ENCODE measurements around the gene SLC27A3. TPM values are rescaled to one million over a fixed set of nuclear protein-coding genes. Genes with fewer than 3 reads are reported as not detected.

The SLC27A3 gene
- polyA plus RNA-seq, 1 experiment = 25.4 TPM

DNA sequence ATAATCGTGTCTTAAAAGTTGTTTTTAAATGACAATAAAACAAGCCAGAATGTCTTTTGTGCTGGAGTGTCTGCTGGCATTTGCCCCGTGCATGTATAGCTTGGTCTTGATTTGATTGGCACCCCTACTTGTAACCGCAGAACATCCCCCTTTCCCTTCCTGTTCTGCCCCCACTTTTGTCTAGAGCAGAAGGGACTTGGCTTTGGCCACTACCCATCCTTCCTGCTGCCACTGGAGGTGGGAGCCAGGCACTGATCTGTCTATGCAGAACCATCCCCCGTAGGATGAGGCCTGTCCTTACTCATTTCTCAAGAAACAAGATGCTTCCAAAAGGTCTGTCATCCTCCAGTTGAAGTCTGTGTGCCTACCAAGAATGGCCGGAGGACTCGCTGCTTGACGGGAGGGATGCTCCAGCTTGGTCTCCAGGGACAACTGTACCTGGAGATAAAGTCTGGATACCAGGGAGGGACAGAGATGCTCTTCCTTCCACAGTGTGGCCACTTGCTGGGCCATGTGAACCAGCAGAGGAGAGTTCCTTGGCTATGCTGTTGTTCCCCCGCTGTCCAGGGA is 1.1 kb upstream of the SLC27A3 start:
- Histone ChIP-seq H3K27me3 (ENCODE audit: control insufficient read depth, insufficient read depth, low read length) (no peaks in the 10 kb centered on the region), H3K36me3 (ENCODE audit: control insufficient read depth, insufficient read depth, low read length) (peaks cover 15% of the 10 kb centered on the region), H3K4me3 (ENCODE audit: low read depth, low read length) (no peak overlapping the region)
- CTCF ChIA-PET = interaction anchor here (3.7 kb wide), 1 partner anchor 97 kb away, joined by 14 read pairs; the partner anchor contains the start of gene NPR1
- no peak for DNase-seq (ENCODE audit: low read depth)
- TF ChIP-seq, protein P1, sequence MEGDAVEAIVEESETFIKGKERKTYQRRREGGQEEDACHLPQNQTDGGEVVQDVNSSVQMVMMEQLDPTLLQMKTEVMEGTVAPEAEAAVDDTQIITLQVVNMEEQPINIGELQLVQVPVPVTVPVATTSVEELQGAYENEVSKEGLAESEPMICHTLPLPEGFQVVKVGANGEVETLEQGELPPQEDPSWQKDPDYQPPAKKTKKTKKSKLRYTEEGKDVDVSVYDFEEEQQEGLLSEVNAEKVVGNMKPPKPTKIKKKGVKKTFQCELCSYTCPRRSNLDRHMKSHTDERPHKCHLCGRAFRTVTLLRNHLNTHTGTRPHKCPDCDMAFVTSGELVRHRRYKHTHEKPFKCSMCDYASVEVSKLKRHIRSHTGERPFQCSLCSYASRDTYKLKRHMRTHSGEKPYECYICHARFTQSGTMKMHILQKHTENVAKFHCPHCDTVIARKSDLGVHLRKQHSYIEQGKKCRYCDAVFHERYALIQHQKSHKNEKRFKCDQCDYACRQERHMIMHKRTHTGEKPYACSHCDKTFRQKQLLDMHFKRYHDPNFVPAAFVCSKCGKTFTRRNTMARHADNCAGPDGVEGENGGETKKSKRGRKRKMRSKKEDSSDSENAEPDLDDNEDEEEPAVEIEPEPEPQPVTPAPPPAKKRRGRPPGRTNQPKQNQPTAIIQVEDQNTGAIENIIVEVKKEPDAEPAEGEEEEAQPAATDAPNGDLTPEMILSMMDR (IDR thresholded peaks at IDR 0.05; ENCODE audit: insufficient read depth, low read depth, low read length) = no peak
- POLR2A ChIA-PET = no interaction called here

DNA sequence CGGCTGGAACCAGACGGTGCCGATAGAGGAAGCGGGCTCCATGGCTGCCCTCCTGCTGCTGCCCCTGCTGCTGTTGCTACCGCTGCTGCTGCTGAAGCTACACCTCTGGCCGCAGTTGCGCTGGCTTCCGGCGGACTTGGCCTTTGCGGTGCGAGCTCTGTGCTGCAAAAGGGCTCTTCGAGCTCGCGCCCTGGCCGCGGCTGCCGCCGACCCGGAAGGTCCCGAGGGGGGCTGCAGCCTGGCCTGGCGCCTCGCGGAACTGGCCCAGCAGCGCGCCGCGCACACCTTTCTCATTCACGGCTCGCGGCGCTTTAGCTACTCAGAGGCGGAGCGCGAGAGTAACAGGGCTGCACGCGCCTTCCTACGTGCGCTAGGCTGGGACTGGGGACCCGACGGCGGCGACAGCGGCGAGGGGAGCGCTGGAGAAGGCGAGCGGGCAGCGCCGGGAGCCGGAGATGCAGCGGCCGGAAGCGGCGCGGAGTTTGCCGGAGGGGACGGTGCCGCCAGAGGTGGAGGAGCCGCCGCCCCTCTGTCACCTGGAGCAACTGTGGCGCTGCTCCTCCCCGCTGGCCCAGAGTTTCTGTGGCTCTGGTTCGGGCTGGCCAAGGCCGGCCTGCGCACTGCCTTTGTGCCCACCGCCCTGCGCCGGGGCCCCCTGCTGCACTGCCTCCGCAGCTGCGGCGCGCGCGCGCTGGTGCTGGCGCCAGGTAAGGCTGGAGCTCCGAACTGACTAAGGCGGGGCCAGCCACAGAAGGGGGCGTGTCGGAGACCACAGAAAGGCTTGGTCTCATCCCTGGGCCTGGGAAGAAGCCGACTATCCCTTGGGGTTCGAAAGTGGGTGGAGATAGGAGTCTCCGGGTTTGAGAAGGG is 486 bp downstream of the SLC27A3 start:
- no peaks in the 10 kb centered on the region for H3K27me3 ChIP-seq (ENCODE audit: control insufficient read depth, insufficient read depth, low read length)
- CTCF ChIA-PET = interaction anchor here (0.9 to 1.2 kb wide), 4 partner anchors 9 to 211 kb away, joined by 3 to 7 read pairs (median 4); partner anchors contain the start of genes DENND4B and RAB13
- H3K4me3 ChIP-seq (ENCODE audit: low read depth, low read length) = peak overlapping the region; percentile 62
- TF ChIP-seq, protein P1 (IDR thresholded peaks at IDR 0.05; ENCODE audit: insufficient read depth, low read depth, low read length) = no peak
- H3K36me3 ChIP-seq (ENCODE audit: control insufficient read depth, insufficient read depth, low read length) = peaks cover 9% of the 10 kb centered on the region
- no peak for DNase-seq (ENCODE audit: low read depth)
- POLR2A ChIA-PET = interaction anchor here (0.6 kb wide), 2 partner anchors 183 to 445 kb away, joined by 3 to 21 read pairs; partner anchors contain the start of gene CRTC2

DNA sequence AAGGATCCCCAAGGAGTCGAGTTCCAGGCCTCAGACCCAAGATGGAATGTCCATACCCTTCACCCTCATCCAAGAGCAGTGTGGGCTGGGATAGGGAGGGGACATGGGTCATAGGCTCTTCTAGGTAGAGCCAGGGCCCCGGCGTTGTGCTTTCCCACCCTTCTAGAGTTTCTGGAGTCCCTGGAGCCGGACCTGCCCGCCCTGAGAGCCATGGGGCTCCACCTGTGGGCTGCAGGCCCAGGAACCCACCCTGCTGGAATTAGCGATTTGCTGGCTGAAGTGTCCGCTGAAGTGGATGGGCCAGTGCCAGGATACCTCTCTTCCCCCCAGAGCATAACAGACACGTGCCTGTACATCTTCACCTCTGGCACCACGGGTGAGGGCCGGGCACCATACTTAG is 1.1 kb downstream of the SLC27A3 start:
- Histone ChIP-seq H3K36me3 (ENCODE audit: control insufficient read depth, insufficient read depth, low read length) (peaks cover 8% of the 10 kb centered on the region), H3K4me3 (ENCODE audit: low read depth, low read length) (peak overlapping the region; percentile 62), H3K27me3 (ENCODE audit: control insufficient read depth, insufficient read depth, low read length) (no peaks in the 10 kb centered on the region)
- no peak for DNase-seq (ENCODE audit: low read depth)
- POLR2A ChIA-PET = interaction anchor here (0.6 kb wide), 1 partner anchor 182 kb away, joined by 21 read pairs; the partner anchor contains the start of gene CRTC2
- TF ChIP-seq, protein P1 (IDR thresholded peaks at IDR 0.05; ENCODE audit: insufficient read depth, low read depth, low read length) = no peak
- CTCF ChIA-PET = interaction anchor here (1.2 kb wide), 1 partner anchor 9 kb away, joined by 3 read pairs; no protein-coding TSS in a partner anchor

DNA sequence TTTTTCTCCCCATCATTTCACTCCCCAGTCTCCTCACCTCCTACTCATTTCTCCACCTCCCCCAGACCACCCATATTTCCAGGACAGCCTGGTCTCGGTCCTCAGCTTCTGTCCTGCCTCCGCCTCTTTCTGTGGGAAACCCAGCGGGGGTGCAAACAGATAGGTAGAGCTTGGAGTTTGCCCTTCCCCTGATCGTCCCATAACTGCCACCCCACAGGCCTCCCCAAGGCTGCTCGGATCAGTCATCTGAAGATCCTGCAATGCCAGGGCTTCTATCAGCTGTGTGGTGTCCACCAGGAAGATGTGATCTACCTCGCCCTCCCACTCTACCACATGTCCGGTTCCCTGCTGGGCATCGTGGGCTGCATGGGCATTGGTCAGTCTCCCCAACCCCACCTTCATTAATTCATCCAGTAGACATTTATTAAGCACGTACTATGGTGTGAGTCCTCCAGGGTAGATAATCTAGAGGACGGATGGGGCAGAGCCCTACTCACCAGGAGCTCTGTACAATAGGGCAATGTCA is 1.7 kb downstream of the SLC27A3 start:
- no peak overlapping the region for H3K4me3 ChIP-seq (ENCODE audit: low read depth, low read length)
- ChIA-PET CTCF (interaction anchor here (1.2 kb wide), 1 partner anchor 10 kb away, joined by 3 read pairs; no protein-coding TSS in a partner anchor), POLR2A (no interaction called here)
- no peak for DNase-seq (ENCODE audit: low read depth)
- H3K27me3 ChIP-seq (ENCODE audit: control insufficient read depth, insufficient read depth, low read length) = no peaks in the 10 kb centered on the region
- peaks cover 8% of the 10 kb centered on the region for H3K36me3 ChIP-seq (ENCODE audit: control insufficient read depth, insufficient read depth, low read length)
- TF ChIP-seq, protein P1 (IDR thresholded peaks at IDR 0.05; ENCODE audit: insufficient read depth, low read depth, low read length) = no peak

DNA sequence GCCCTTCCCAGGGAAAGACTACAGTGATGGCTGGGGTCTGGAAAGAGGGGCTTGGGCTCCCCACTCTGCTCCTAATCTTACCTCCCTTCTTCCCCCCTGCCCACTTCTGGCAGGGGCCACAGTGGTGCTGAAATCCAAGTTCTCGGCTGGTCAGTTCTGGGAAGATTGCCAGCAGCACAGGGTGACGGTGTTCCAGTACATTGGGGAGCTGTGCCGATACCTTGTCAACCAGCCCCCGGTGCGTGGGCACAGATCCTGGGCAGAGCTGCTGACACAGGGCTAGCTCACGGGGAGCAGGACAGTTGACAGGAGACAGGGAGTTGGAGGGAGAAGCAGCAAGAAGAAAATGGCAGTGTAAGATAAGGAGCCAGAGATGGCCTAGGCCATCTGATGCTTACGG is 2.4 kb downstream of the SLC27A3 start:
- POLR2A ChIA-PET = no interaction called here
- no peak for DNase-seq (ENCODE audit: low read depth)
- CTCF ChIA-PET = no interaction called here
- Histone ChIP-seq H3K4me3 (ENCODE audit: low read depth, low read length) (no peak overlapping the region), H3K36me3 (ENCODE audit: control insufficient read depth, insufficient read depth, low read length) (peaks cover 6% of the 10 kb centered on the region), H3K27me3 (ENCODE audit: control insufficient read depth, insufficient read depth, low read length) (no peaks in the 10 kb centered on the region)
- TF ChIP-seq, protein P1 (IDR thresholded peaks at IDR 0.05; ENCODE audit: insufficient read depth, low read depth, low read length) = no peak
